HepG2 (cell line): ENCODE results near the gene PRM2. TPM values are rescaled to one million over a fixed set of nuclear protein-coding genes. Genes with fewer than 3 reads are reported as not detected.

Experiments used
- ATF7 ChIP-seq, 2 experiments: fragments of 450-650 bp in 1 of 2; sonication (generic) in 1 of 2; formaldehyde crosslinking in 1 of 2; IDR thresholded peaks; 2 replicates each; pipeline versions ENCODE4 v1.4.0 to v1.6.1; 2016 to 2020; ENCODE audit warnings: antibody characterized with exemption in 1 of 2, mild to moderate bottlenecking in 1 of 2, missing genetic modification reagents in 1 of 2
- BATF2 ChIP-seq: sonication (generic); formaldehyde crosslinking; IDR thresholded peaks from 2 replicates; pipeline ENCODE4 v1.8.0; 2022; ENCODE audit warnings: mild to moderate bottlenecking, missing genetic modification reagents, moderate library complexity
- BRCA1 ChIP-seq: sonication (generic); formaldehyde crosslinking; IDR thresholded peaks from 2 replicates; pipeline ENCODE4 v1.4.0; 2020; ENCODE audit warnings: missing genetic modification reagents
- CAMTA2 ChIP-seq: sonication (generic); formaldehyde crosslinking; IDR thresholded peaks from 2 replicates; pipeline ENCODE4 v1.4.0; 2020; ENCODE audit warnings: mild to moderate bottlenecking, missing genetic modification reagents, borderline replicate concordance
- CCDC6 ChIP-seq: sonication (generic); formaldehyde crosslinking; IDR thresholded peaks from 2 replicates; pipeline ENCODE4 v1.8.1; 2022; ENCODE audit warnings: mild to moderate bottlenecking, missing genetic modification reagents, moderate library complexity
- CEBPZ ChIP-seq: IDR thresholded peaks from 2 replicates; pipeline ENCODE4 v1.6.1; 2012; ENCODE audit warnings: low read length, improper control_type of control experiment
- ETV5 ChIP-seq: IDR thresholded peaks from 2 replicates; pipeline ENCODE4 v1.6.1; 2018; ENCODE audit warnings: missing biosample characterization, missing genetic modification reagents, inconsistent platforms, borderline replicate concordance
- HBP1 ChIP-seq: IDR thresholded peaks from 2 replicates; pipeline ENCODE4 v1.6.1; 2016; ENCODE audit warnings: low read depth, control low read depth
- HOXA3 ChIP-seq: sonication (generic); formaldehyde crosslinking; IDR thresholded peaks from 2 replicates; pipeline ENCODE4 v1.5.0; 2020; ENCODE audit warnings: missing genetic modification reagents
- KAT2B ChIP-seq: fragments of 150-350 bp; IDR thresholded peaks from 2 replicates; pipeline ENCODE4 v1.6.1; 2014; ENCODE audit warnings: low read depth, low read length, borderline replicate concordance
- MXI1 ChIP-seq: IDR thresholded peaks from 3 replicates; pipeline ENCODE4 v1.6.1; 2012; ENCODE audit warnings: low read depth, low read length, inconsistent platforms, borderline replicate concordance
- RFXAP ChIP-seq: sonication (generic); formaldehyde crosslinking; IDR thresholded peaks from 2 replicates; pipeline ENCODE4 v1.4.0; 2020; ENCODE audit warnings: missing genetic modification reagents, borderline replicate concordance
- SYNCRIP ChIP-seq: fragments of 200-400 bp; formaldehyde crosslinking; IDR thresholded peaks from 2 replicates; pipeline ENCODE4 v1.6.1; 2018; ENCODE audit warnings: mild to moderate bottlenecking, low read depth, low read length; ENCODE audit not compliant: insufficient read depth
- ZNF138 ChIP-seq: sonication (generic); formaldehyde crosslinking; IDR thresholded peaks from 2 replicates; pipeline ENCODE4 v1.5.0; 2020; ENCODE audit warnings: mild to moderate bottlenecking, low read depth, missing genetic modification reagents
- ZNF251 ChIP-seq: sonication (generic); formaldehyde crosslinking; IDR thresholded peaks from 2 replicates; pipeline ENCODE4 v1.9.0; 2021; ENCODE audit warnings: mild to moderate bottlenecking, missing genetic modification reagents
- ZNF275 ChIP-seq: sonication (generic); formaldehyde crosslinking; IDR thresholded peaks from 2 replicates; pipeline ENCODE4 v1.8.0; 2022; ENCODE audit warnings: missing genetic modification reagents, mild to moderate bottlenecking, inconsistent platforms, borderline replicate concordance
- ZNF451 ChIP-seq: sonication (generic); formaldehyde crosslinking; IDR thresholded peaks from 2 replicates; pipeline ENCODE4 v1.5.0; 2020; ENCODE audit warnings: mild to moderate bottlenecking, missing genetic modification reagents
- ZNF619 ChIP-seq: sonication (generic); formaldehyde crosslinking; IDR thresholded peaks from 2 replicates; pipeline ENCODE4 v1.4.0; 2020; ENCODE audit warnings: mild to moderate bottlenecking, missing genetic modification reagents
- polyA plus RNA-seq, 8 experiments: library from polyadenylated mRNA; depleted of rRNA in 3 of 8; stranded (reverse) in 7 of 8; unstranded in 1 of 8; fragments of >200 nt; fragmentation: Illumina TruSeq in 4 of 8; extraction: Trizol in 4 of 8; gene quantifications; 2 replicates each; pipeline versions ENCODE4 v1.2.1 to v1.2.3, GENCODE V29; 2011 to 2016; ENCODE audit warnings: low read depth in 4 of 8, missing spikeins in 1 of 8, mixed read lengths in 1 of 8; ENCODE audit not compliant: insufficient read depth in 1 of 8
- total RNA-seq, 5 experiments: library from RNA; depleted of rRNA; stranded (reverse); fragments of >200 nt; fragmentation: Illumina TruSeq; extraction: Trizol; gene quantifications; 2 replicates each; pipeline ENCODE4 v1.2.3, GENCODE V29; 2016; ENCODE audit warnings: low read depth in 1 of 5
- TF ChIP-seq, protein P1 (sequence below): IDR thresholded peaks from 2 replicates; pipeline ENCODE4 v1.6.1; 2016; ENCODE audit warnings: mild to moderate bottlenecking, missing biosample characterization, missing genetic modification reagents
- TF ChIP-seq, protein P2 (sequence below): sonication (generic); formaldehyde crosslinking; IDR thresholded peaks from 2 replicates; pipeline ENCODE4 v1.4.0; 2020; ENCODE audit warnings: mild to moderate bottlenecking, missing genetic modification reagents

The PRM2 gene
- total and polyA plus RNA-seq, 2 of the 13 experiments (the other 11 are each of a cell fraction or from before 2014, with no cell fraction given): 0.54 TPM; not detected in 1

DNA sequence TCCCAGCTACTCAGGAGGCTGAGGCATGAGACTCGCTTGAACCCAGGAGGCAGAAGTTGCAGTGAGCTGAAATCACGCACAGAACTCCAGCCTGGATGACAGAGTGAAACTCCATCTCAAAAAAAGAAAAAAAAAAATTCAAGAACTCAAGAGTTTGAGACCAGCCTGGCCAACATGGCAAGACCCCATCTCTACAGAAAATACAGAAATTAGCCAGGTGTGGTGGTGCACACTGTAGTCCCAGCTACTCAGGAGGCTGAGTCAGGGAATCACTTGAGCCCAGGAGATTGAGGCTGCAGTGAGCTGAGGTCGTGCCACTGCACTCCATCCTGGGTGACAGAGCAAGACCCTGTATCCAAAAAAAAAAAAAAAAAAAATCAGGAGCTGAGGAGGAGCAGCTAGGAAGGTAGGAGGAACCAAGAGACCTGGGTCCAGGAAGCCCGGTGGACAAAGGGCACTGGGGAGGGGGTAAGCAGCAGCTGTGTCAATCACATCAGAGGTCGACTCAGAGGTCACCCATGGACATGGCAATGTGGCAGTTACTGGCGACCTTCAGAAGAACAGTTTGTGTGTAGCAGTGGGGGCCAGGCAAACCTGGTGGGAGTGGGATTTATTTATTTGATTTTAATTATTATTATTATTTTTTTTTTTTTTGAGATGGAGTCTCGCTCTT, 15.9 kb upstream of the PRM2 start (continued):
- TF ChIP-seq HBP1 (no peak), CCDC6 (CRISPR knock-in tag) (no peak), SYNCRIP (no peak), BATF2 (CRISPR knock-in tag) (no peak), ZNF275 (no peak), CEBPZ (no peak), KAT2B (no peak), HOXA3 (CRISPR knock-in tag) (peak; percentile 57; the same call in 1 of the 2 replicates), ZNF619 (peak; percentile 7; the same call in 1 of the 2 replicates), BRCA1 (CRISPR knock-in tag) (no peak), ZNF451 (CRISPR knock-in tag) (no peak), RFXAP (CRISPR knock-in tag) (no peak), ATF7 (IDR thresholded peaks at IDR 0.05) (no peak), ATF7 (CRISPR knock-in tag; IDR thresholded peaks at IDR 0.05) (no peak), CAMTA2 (CRISPR knock-in tag) (no peak), MXI1 (no peak), ETV5 (CRISPR knock-in tag) (no peak; the same call in 1 of the 2 replicates), ZNF138 (CRISPR knock-in tag) (no peak), ZNF251 (CRISPR knock-in tag) (no peak)
- TF ChIP-seq, protein P1, sequence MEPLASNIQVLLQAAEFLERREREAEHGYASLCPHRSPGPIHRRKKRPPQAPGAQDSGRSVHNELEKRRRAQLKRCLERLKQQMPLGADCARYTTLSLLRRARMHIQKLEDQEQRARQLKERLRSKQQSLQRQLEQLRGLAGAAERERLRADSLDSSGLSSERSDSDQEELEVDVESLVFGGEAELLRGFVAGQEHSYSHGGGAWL (CRISPR knock-in tag): no peak
- TF ChIP-seq, protein P2, sequence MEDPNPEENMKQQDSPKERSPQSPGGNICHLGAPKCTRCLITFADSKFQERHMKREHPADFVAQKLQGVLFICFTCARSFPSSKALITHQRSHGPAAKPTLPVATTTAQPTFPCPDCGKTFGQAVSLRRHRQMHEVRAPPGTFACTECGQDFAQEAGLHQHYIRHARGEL: no peak
